GM10847 (cell line): ENCODE measurements around the gene FGFR1OP2.

Source experiments
- POLR2A ChIP-seq: IDR thresholded peaks from 2 replicates; pipeline ENCODE4 v1.6.1; 2011; ENCODE audit not compliant: insufficient read length; ENCODE audit errors: extremely low read depth

FGFR1OP2 gene

GRCh38 chr12:26982866-26983265 is 44.6 kb downstream of the FGFR1OP2 start:
- TF ChIP-seq POLR2A = no peak

- TF ChIP-seq POLR2A = no peak
Measured at GRCh38 chr12:26987634-26988424, 49.6 kb downstream of the FGFR1OP2 start.

DNA sequence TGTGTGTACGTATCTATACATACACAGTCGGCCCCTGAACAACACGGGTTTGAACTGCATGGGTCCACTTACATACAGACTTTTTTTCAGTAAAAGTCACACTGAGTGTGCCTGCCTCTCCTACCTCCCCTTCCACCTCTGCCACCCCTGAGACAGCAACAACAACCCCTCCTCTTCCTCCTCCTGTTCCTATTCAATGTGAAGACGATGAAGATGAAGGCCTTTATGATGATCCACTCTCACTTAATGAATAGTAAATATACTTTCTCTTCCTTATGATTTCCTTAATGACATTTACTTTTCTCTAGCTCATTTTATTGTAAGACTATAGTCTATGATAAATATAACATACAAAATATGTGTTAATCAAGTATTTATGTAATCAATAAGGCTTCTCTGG is 50.4 kb downstream of the FGFR1OP2 start:
- TF ChIP-seq POLR2A = no peak

DNA sequence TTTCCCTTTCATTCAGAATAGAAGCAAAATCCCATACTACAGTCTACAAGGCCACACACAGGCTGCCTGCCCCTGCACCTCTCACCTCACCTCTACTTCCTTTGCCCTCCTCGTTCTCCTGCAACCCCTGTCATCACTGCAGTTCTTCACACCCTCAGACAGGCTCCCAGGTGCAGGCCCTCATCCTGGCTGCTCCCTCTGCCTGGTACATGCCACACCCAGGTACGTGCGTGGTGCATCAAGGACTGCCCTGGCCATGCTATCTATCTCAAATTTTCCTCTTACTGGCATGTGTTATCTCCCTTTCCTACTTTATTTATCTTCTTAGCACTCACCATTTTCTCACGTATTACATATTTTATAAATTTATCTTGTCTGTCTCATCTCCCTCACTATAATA is 51.6 kb downstream of the FGFR1OP2 start:
- TF ChIP-seq POLR2A = no peak

- no peak for TF ChIP-seq POLR2A
Measured at GRCh38 chr12:26991826-26992225, 53.6 kb downstream of the FGFR1OP2 start.

DNA sequence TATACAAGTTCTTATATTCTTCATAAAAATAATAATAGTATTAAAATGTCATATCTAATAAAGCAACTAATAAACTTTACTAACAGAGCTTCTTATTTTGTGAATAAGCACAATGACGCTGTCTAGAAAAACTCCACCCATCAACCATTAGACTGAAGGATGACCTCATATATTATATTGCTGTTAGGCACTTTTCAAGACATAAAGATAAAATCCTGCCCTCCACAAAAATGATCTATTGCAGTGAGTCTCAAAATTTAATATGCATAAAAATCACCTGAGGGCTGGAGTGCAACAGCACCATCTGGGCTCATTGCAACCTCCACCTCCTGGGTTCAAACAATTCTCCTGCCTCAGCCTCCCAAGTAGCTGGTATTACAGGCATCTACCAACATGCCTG is 55.8 kb downstream of the FGFR1OP2 start:
- TF ChIP-seq POLR2A = no peak

GRCh38 chr12:26995706-26996105 is 57.4 kb downstream of the FGFR1OP2 start:
- no peak for TF ChIP-seq POLR2A

DNA sequence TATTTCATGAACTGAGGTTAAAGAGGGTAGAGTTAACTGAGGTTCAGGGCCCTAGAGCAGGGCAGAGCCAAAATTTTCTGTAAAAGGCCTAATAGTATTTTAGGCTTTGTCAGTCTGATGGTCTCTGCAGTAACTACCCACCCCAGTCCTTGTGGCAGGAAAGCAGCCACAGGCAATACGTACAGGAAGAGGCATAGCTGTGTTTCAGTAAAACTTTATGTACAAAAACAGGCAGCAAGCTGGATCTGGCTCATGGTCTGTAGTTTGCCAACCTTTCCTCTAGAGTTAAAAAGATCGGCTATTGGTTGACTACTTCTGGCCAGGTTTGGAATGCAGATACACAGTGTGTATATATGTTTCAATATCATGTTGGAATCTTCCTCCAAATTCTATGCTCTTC is 58.7 kb downstream of the FGFR1OP2 start:
- TF ChIP-seq POLR2A = no peak

DNA sequence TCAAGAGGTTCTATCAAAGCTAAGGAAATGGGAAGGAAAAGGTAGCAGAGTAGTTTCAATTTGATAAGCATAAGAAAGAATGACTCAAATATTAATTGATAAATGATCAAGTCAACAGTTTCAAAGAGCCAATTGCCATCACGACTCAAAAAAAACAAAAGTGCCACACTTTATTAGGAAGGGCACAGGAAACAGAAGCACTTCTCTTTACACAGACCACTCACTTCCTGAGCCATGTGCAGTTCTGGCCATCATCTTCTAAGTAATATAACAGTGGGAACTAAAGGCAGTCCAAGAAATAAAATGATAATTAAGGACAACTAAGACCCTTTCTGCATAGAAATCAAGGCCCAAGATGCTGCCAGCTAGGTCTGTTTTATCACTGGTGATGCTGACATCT is 62.7 kb downstream of the FGFR1OP2 start:
- no peak for TF ChIP-seq POLR2A

DNA sequence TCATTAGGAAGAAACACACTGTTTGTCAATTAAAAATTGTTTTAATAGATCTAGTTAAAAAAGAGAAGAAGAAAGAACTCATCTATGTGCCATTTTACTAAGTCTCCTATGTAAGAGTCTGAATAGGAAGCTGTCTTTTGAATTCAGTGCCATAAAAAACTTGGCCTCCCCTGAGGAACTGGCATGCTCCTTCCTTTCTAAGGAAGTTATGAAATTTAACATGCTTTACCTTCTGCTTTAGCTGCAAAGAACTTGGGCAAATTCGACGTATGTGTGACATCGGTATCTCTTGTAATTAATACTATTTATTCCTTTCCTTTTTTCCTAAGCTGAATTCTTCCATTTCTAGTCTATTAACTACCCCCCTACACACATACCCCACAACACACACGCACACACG is 63.4 kb downstream of the FGFR1OP2 start:
- no peak for TF ChIP-seq POLR2A

GRCh38 chr12:27002141-27002540 is 63.9 kb downstream of the FGFR1OP2 start:
- no peak for TF ChIP-seq POLR2A

GRCh38 chr12:27003421-27004381 is 65.4 kb downstream of the FGFR1OP2 start:
- TF ChIP-seq POLR2A = no peak

DNA sequence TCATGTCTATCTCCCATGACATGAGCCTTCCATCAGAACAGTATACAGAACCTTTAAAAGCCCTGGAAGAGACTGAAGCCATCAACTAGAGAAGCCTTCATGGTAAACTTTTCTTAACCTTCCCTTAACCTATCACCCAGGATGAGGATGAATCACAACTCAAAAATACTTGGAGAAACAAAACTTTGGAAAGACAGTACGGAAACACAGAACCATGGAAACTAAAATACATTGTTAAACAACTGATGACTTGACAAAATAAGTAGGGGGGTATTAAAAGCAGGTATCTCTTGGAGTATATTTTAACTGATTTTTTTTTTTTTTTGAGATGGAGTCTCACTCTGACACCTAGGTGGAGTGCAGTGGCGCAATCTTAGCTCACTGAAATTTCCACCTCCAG is 67.2 kb downstream of the FGFR1OP2 start:
- TF ChIP-seq POLR2A = no peak

DNA sequence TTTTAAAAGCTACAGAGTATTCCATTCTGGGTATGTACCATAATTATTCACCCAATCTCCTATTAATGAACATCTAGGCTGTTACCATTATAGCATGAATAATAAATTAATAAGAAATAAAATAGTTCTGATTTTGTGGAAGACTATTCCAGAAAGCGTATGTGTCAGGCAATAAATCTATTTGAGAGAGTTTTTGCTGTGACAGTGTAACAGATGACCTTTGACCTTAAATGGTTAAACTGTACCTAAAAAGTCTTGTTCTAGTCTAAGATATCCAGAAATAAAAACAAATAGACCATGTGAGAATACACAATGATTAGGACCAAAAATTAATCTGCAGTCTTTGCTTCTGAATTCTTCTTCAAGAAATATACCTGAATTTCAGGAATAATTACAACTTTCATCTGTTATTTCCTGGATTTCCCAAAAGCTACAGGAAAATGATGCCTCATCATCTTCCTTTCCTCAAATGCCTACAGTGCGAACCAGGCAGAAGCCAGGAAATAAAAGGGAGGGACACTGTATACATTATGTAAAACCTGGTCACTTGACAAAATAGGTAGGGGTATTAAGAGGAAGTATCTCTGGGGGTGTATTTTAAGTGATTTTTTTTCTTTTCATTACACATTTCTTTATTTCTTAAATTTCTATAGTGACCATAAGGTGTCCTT is 68.7 kb downstream of the FGFR1OP2 start:
- no peak for TF ChIP-seq POLR2A

DNA sequence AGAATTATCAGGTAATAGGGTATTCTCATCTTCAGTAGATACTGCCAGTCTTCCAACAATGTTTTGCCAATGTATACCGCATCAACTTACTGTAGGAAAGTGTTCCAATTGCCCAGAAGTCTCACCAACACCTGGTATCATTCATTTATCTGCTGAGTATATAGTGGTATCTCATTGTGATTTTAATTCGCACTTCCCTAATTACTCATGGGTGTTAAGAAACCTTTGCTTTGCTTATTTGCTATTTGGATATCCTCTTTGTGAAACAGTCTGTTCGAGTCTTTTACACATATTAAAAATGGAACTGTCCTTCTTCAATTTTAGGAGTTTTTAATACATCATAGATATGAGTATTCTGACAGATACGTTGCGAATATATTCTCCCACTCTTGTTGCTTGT is 69.8 kb downstream of the FGFR1OP2 start:
- TF ChIP-seq POLR2A = no peak
